D721Med (cell line): ENCODE measurements around the gene EFNA5.

Source experiments
- DNase-seq: peaks from one replicate; pipeline ENCODE4 v3.0.0; 2011; ENCODE audit warnings: low spot score; ENCODE audit not compliant: insufficient read length
- FAIRE-seq: peaks from 2 replicates; lab custom pipeline; 2011; peaks lifted over from hg19 to GRCh38; lab: Jason Lieb, UNC
- CTCF ChIP-seq: IDR thresholded peaks from 2 replicates; pipeline ENCODE4 v1.5.1; 2012; ENCODE audit warnings: mild to moderate bottlenecking, control low read depth; ENCODE audit not compliant: insufficient read depth; ENCODE audit errors: missing control alignments

The EFNA5 gene

GRCh38 chr5:107574287-107574686, 96.5 kb downstream of the EFNA5 start:
- FAIRE-seq (no peak), DNase-seq (no peak)
- no peak for TF ChIP-seq CTCF

GRCh38 chr5:107572715-107573368, 97.9 kb downstream of the EFNA5 start:
- no peak for FAIRE-seq
- no peak for TF ChIP-seq CTCF
- DNase-seq: no peak

- DNase-seq (peak; percentile 18), FAIRE-seq (peak; percentile 29)
- TF ChIP-seq CTCF: peak; percentile 82
These were observed 98.9 kb downstream of the EFNA5 start for GRCh38 chr5:107571621-107572536.

GRCh38 chr5:107570805-107571531, 99.8 kb downstream of the EFNA5 start:
- FAIRE-seq: no peak
- TF ChIP-seq CTCF: no peak
- no peak for DNase-seq

GRCh38 chr5:107570181-107570580, 100.6 kb downstream of the EFNA5 start:
- DNase-seq (no peak), FAIRE-seq (no peak)
- no peak for TF ChIP-seq CTCF

GRCh38 chr5:107567901-107568671, 102.7 kb downstream of the EFNA5 start:
- TF ChIP-seq CTCF: no peak
- no peak for FAIRE-seq
- DNase-seq: no peak
